HepG2 (cell line): ENCODE measurements around the gene CADM1.

Experiments used
- MAX ChIP-seq: IDR thresholded peaks from 2 replicates; pipeline ENCODE4 v1.6.1; 2012; ENCODE audit warnings: inconsistent platforms
- MYNN ChIP-seq: sonication (generic); formaldehyde crosslinking; IDR thresholded peaks from 2 replicates; pipeline ENCODE4 v1.4.0; 2020; ENCODE audit warnings: mild to moderate bottlenecking, low read depth, missing genetic modification reagents
- ZFP37 ChIP-seq: sonication (generic); formaldehyde crosslinking; IDR thresholded peaks from 2 replicates; pipeline ENCODE4 v1.4.0; 2020; ENCODE audit warnings: missing genetic modification reagents, borderline replicate concordance
- TF ChIP-seq, protein P1 (sequence below): sonication (generic); formaldehyde crosslinking; IDR thresholded peaks from 2 replicates; pipeline ENCODE4 v1.5.0; 2020; ENCODE audit warnings: mild to moderate bottlenecking, missing genetic modification reagents, moderate library complexity
- TF ChIP-seq, protein P2 (sequence below): sonication (generic); formaldehyde crosslinking; IDR thresholded peaks from 2 replicates; pipeline ENCODE4 v1.4.0; 2020; ENCODE audit warnings: missing genetic modification reagents, mild to moderate bottlenecking, borderline replicate concordance

DNA sequence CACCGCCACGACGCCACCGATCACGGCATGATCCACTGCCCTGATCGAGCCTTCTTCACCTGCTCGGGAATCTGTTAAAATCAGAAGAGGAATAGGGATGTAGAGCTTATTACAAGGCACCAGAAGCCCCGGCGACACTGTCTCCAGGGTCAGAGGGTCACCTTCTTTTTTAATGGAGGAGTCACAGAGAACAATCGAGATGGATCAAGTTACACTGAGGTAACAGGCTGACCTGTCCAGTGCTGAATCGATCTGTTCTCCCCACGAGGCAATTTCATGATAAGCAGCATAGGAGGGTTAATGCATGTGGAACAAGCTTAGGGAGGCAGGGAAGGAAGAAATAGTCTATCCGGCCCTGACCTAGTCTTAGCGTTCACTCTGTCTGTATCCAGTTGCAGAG is 325.5 kb downstream of the CADM1 start:
- TF ChIP-seq, protein P1, sequence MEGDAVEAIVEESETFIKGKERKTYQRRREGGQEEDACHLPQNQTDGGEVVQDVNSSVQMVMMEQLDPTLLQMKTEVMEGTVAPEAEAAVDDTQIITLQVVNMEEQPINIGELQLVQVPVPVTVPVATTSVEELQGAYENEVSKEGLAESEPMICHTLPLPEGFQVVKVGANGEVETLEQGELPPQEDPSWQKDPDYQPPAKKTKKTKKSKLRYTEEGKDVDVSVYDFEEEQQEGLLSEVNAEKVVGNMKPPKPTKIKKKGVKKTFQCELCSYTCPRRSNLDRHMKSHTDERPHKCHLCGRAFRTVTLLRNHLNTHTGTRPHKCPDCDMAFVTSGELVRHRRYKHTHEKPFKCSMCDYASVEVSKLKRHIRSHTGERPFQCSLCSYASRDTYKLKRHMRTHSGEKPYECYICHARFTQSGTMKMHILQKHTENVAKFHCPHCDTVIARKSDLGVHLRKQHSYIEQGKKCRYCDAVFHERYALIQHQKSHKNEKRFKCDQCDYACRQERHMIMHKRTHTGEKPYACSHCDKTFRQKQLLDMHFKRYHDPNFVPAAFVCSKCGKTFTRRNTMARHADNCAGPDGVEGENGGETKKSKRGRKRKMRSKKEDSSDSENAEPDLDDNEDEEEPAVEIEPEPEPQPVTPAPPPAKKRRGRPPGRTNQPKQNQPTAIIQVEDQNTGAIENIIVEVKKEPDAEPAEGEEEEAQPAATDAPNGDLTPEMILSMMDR (CRISPR knock-in tag), result no peak
- TF ChIP-seq MYNN (no peak), ZFP37 (CRISPR knock-in tag) (no peak), MAX (no peak)
- TF ChIP-seq, protein P2, sequence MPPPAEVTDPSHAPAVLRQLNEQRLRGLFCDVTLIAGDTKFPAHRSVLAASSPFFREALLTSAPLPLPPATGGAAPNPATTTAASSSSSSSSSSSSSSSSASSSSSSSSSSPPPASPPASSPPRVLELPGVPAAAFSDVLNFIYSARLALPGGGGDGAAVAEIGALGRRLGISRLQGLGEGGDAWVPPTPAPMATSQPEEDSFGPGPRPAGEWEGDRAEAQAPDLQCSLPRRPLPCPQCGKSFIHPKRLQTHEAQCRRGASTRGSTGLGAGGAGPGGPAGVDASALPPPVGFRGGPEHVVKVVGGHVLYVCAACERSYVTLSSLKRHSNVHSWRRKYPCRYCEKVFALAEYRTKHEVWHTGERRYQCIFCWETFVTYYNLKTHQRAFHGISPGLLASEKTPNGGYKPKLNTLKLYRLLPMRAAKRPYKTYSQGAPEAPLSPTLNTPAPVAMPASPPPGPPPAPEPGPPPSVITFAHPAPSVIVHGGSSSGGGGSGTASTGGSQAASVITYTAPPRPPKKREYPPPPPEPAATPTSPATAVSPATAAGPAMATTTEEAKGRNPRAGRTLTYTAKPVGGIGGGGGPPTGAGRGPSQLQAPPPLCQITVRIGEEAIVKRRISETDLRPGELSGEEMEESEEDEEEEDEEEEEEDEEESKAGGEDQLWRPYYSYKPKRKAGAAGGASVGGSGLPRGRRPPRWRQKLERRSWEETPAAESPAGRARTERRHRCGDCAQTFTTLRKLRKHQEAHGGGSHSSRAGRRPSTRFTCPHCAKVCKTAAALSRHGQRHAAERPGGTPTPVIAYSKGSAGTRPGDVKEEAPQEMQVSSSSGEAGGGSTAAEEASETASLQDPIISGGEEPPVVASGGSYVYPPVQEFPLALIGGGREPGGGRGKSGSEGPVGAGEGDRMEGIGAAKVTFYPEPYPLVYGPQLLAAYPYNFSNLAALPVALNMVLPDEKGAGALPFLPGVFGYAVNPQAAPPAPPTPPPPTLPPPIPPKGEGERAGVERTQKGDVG, result no peak
